HL-60/S4 (cell line): ENCODE results near the gene STAT3.
"Not testable (repeated sequence)": the region's sequence is repeated elsewhere in the genome, so short reads cannot be mapped to it uniquely, and the experiment has no call there.

ENCODE experiments used
- in situ Hi-C: fragments of 300-500 bp; cut with MboI; formaldehyde crosslinking; loops from 2 replicates; pipeline ENCODE4 v1.14.3; 2022; ENCODE audit warnings: low sequenced_read_pairs

Gene STAT3

DNA sequence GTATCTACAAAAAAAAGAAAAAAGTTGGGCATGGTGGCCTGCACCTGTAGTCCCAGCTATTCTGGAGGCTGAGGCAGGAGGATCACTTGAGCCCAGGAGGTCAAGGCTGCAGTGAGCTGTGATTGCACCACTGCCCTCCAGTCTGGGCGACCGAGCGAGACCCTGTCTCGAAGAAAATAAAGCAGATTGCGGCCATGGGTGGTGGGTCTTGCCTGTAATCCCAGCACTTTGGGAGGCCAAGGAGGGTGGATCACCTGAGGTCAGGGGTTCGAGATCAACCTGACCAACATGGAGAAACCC is 83.3 kb downstream of the STAT3 start:
- in situ Hi-C loops, result not testable (repeated sequence)

DNA sequence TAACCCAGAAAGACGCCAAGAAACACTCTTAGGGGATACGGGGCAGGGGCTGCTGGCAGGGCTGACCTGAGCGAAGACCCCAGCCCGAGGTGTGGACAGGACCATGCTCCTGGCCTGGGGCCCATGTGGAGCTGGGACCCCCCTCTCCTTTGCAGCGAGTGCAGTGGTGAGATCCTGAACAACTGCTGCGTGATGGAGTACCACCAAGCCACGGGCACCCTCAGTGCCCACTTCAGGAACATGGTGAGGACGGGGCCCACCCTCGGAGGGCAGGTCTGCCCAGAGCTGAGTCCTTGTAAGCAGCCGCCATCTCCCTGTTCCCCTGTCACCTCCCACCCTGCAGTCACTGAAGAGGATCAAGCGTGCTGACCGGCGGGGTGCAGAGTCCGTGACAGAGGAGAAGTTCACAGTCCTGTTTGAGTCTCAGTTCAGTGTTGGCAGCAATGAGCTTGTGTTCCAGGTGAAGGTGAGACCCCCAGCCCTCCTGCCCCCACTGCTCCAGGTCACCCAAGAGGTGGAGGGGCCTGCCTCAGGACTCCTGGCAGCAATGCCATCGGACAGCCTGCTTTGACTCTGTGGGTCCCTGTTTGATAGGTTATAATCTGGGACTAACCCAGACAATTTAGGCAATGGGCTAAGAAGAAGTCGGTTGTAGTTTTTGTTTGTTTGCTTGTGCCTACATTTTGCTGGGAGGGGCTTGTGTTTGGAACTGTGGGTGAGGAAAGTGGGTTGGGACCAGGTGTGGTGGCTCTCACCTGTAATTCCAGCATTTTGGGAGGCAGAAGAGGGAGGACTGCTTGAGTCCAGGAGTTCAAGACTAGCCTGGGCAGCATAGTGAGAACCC is 83.8 kb downstream of the STAT3 start:
- in situ Hi-C loops, result no loop called here

DNA sequence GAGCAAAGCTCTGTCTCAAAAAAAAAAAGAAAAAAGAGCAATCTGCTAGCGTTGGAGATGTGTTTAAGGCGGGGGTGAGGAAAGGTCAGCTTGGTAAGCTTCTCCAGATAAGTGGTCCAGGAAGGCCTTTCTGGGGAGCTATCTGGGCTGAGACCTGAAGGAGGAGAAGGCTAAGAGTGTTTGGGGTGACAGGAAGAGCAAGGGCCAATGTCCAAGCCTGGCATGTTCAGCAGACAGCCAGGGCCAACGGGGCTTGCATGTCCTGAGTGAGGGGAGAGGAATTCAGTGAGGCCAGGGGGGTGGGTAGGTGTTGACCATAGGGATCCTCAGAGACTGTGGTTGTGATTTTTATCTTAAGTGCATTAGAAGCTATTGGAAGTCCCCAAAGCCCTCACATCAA is 84.5 kb downstream of the STAT3 start:
- in situ Hi-C loops, result no loop called here

DNA sequence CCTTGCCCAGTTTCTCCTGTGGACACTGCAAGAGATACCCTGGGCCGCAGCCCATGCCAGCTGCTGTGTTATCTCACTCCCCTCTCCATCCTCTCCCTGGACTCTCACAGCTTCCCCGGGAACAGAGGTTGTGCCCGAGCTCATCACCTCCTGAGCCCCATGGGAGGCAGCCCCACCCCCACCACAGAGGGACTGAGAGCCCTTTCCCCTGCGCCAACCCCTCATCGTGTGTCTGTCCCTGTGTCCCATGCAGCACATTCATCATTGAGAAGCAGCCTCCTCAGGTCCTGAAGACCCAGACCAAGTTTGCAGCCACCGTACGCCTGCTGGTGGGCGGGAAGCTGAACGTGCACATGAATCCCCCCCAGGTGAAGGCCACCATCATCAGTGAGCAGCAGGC is 87.2 kb downstream of the STAT3 start:
- in situ Hi-C loops, result no loop called here

DNA sequence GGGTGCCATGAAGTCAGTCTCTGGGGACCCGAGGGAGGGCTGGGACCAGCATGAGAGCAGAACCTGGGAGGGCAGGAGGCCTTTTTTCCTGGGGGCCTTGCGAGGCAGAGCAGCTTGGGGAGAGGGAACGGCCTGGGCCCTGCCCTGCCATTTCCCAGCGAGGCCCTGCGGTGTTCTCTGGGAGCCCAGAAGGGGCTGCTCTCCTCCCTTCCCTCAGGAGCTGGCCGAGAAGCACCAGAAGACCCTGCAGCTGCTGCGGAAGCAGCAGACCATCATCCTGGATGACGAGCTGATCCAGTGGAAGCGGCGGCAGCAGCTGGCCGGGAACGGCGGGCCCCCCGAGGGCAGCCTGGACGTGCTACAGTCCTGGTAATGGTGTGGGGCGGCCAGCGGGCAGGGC is 88.3 kb downstream of the STAT3 start:
- in situ Hi-C loops, result not testable (repeated sequence)

DNA sequence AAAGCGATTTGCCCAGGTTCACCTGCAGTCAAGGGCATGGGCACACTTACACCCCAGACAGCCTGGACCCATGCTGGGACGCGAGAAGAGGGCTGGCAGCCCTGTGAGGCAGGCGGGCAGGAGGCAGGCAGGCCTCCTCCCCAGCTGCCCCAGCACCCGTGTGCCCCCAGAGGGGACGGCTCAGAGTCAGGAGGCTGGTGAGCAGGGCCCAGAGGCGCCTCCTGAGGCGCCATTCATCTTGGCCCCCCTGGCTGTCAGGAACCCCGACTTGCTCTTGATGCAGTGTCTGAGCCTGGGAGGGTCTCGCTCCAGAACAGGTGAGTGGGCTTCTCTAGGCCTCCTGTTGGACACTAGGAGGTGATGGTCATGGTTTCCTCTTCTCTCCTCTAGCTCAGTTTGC is 88.9 kb downstream of the STAT3 start:
- in situ Hi-C loops, result not testable (repeated sequence)

DNA sequence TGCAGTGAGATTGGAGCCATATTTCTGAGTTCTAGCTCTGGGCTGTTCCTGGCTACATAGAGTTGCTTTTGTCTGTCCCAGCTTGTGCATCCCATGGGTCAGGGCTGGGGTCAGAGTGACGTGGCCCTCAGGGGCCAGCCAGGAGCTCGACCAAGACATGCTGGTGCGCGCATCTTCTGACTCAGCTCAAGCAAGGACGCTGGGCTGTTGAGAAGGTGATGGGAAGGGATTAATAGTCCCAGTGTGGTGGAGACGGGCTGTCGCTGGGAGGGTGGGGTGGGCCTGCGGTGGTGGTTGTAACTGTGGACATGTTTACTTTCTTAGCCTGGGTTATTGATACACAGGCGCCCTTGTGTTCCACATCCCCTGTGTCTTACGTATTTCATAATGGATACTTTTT is 90.5 kb downstream of the STAT3 start:
- in situ Hi-C loops, result not testable (repeated sequence)

DNA sequence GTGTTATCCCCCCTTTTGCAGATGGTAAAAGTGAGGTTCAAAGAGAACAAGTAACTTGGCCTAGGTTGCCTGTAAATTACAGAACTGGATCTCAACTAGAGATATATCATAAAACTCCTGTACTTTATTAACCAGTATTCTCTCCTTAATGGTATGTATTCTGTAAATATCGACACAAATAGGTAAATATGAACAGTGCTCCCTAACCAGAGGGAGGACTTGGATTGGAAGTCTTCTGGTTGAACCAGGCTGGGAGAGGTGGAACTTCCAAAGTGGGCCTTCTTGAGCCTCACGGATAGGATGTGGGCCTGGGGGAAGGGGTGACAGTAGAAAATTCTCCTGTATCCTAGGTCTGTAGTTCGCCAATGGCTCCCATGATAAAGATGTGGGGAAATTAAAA is 92.2 kb downstream of the STAT3 start:
- in situ Hi-C loops, result no loop called here

DNA sequence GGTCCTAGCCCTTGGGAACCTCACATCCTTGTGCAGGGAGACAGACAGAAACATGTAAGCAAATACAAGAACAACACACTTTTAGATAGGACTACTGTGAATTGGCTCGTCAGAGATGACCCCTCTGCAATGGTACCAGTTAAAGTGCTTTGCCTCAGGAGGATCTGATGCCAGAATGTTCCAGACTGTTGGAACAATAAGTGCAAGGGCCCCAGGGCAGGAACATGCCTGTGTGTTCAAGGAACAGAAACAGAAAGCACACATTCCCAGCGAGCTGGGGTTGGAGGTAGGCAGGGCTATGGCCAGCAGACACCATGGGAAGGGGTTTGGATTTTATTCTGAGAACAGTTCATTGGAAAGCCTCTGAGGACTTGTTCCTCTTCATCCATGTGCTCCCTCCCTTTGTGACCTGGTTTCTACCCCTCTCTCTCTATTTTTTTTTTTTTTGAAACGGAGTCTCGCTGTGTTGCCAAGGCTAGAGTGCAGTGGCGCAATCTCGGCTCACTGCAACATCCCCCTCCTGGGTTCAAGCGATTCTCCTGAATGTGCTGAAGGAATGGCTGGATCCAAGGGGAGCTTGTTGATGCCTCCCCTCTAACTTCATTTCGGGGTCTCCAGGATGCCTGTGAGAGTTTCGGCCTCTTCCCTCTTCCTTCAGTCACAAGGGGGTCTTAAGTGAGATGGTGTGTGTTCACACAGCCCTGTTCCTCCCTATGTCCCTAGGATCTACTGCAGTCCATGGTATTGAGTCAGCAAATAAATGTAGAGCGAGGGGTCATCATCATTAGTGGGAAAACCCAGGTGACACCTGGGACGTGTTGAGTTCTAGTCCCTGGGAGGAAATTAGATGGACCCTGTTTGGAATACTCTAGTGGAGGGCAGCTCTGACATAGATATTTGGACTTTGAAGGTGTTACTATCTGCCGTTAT is 93.5 kb downstream of the STAT3 start:
- in situ Hi-C loops, result no loop called here

DNA sequence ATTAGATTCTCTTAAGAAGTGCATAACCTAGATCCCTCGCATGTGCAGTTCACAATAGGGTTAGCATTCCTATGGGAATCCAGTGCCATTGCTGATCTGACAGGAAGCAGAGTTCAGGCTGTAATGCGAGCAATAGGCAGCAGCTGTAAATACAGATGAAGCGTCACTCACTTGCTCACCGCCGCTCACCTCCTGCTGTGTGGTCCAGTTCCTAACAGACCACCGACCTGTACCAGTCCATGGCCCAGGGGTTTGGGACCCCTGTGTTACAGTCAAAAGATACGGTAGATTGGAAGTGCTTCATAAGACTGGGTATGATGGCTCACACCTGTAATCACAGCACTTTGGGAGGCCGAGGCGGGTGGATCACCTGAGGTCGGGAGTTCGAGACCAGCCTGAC is 97.1 kb downstream of the STAT3 start:
- in situ Hi-C loops, result no loop called here

DNA sequence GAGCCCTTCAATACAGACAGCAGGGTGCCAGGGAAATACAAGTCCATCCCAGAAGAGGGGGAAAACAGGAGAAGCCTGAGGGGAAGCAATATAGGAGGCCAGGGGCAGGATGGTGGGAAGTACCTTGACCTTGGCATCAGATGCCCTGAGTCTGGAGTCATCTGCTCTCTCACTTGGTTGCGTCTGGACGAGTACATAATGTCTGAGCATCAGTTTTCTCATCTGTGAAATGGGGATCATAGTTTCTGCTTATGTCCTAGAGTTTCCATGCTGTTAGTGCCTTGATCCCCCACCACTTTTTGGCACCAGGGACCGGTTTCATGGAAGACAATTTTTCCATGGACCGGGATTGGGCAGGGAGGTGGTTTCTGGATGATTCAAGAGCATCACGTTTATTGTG is 97.7 kb downstream of the STAT3 start:
- in situ Hi-C loops, result no loop called here

DNA sequence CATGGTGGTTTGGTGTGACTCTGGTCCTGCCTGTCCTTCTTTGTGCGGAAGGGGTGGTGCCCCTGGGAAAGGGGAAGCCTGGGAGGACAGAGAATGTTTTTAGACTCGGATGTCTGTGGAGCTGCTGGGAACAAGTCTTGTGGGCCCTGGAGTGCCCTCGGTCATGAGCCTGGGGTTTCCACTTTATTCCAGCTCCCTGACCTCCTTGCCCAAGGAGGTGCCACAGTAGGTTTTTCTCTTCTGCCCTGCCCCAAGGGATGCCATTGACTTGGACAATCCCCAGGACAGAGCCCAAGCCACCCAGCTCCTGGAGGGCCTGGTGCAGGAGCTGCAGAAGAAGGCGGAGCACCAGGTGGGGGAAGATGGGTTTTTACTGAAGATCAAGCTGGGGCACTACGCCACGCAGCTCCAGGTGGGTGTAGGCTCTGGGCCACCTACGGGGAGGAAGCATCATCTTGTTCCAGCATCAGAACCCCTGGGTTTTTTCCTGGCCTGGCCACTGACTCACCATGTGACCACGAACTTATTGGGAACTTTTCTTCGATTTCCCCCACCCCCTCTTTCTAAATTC is 98.5 kb downstream of the STAT3 start:
- in situ Hi-C loops, result no loop called here

DNA sequence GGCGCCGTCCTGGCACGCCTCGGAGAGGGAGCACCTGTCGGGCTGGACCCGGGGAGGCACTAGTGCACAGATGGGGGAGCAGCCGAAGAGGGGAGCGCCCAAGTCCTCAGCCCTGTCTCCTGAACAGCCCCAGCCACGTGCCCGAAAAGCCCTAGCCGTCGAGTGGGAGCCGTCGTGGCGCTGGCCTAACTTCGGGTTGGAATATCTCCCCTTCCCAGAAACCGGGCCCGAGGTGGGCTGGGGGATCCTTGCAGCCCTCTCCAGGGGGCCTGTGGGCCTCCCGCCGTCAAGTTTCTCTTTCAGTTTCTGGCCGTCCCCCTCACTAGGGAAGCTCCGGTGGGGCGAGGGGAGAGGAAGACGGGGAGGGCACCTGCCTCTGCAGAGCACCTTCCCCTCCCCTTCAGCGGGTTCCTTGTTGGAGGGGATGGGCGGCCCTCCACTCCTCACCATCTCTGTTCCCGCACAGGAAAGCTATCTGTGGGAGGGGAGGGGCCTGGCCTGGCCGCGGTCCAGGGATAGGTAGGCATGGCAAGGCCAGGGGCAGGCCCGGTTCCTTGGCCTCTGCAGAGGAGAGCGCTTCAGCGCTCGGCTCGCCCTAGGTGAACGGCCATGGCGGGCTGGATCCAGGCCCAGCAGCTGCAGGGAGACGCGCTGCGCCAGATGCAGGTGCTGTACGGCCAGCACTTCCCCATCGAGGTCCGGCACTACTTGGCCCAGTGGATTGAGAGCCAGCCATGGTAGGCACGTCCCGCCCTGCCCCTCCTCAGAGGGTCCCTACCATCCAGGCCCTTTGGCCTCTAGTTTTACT is 99.2 kb downstream of the STAT3 start:
- in situ Hi-C loops, result no loop called here

DNA sequence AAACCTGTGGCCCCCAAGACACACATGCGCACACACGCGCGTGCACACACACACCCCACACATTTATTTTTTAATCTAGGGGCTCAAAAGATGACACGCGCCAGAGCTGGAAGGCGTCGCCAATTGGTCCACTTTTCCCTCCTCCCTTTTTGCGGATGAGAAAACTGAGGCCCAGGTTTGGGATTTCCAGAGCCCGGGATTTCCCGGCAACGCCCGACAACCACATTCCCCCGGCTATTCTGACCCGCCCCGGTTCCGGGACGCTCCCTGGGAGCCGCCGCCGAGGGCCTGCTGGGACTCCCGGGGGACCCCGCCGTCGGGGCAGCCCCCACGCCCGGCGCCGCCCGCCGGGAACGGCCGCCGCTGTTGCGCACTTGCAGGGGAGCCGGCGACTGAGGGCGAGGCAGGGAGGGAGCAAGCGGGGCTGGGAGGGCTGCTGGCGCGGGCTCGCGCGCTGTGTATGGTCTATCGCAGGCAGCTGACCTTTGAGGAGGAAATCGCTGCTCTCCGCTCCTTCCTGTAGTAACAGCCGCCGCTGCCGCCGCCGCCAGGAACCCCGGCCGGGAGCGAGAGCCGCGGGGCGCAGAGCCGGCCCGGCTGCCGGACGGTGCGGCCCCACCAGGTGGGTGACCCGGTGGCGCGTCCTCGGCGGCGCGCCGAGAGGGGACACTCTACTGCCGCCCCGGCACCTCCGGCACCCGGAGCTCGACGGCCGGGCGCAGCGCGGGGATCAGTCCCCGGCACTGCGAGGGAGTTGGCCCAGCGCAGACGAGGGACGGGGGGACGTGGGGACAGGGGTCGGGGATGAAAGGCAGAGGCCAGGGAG is 100.1 kb downstream of the STAT3 start, which contains the start of gene STAT5A:
TSS of gene STAT5A (plus strand) at position 522 of the 826 bp plus-strand sequence. CDS start 914 bp downstream, outside the sequence.
- in situ Hi-C loops, result no loop called here

DNA sequence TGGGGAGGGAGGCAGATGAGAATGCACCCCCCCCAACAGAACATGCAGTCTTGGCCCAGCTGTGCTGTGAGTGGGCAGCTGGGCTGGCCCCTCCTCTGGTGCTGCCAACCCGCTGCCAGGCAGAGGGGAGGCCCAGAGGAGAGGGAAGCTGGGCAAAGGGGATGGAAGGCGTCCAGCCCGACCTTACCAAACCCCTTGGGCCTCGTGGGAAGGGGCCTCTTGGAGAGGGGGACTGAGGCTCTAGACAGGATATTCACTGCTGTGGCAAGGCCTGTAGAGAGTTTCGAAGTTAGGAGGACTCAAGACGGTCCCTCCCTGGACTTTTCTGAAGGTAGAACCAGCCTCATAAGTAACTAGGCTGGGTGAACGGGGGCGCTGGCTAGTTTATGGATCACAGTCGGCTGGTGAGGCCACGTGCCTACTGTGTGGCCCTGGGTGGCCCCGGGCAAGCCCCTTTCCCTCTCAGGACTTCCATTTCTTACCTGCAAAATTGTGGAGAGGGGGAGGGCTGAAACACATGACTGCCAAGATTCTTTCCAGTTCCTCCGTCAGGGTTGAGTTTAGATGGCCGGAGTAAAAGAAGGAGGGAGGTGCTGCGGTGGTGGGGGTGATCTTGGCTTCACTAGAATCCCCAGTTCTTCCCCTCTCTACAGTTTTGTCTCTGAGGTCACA is 100.8 kb downstream of the STAT3 start:
- in situ Hi-C loops, result no loop called here

DNA sequence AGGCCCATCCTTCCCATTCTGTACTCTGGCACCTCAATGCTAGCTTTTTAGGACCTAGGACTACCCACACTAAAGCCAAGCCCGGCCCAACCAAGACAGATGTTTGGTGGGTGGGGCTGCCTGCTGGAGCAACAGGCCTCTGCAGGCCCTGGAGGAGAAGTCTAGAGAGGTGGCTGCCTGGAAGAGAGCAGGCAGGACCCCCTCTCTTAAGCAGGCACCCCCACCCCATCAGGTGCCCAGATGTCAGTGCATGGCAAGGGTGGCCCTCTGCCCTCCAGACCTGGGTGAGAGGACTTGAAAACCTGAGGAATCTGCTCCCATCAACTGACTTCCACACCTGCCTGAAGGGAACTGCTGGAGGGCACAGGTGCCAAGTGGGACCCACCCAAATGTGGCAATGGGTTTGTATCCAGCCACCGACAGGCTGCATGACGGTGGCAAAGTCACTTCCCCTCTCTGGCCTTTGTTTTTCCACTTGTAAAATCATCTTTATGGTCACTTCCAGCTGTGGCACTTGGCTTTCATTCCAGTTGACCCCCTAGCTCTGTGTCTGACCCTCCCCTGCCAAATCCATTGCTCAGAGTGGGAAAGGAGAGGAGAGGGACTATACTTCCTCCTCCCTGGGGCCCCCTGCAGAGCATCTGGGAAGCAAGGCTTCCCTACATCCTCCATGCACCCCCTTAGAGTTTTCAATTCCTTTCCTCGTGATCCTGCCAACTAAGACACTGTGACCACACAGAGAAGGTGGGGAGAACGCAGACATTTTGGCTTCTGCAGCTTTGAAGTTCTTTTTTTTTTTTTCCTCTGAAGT is 101.6 kb downstream of the STAT3 start:
- in situ Hi-C loops, result no loop called here

DNA sequence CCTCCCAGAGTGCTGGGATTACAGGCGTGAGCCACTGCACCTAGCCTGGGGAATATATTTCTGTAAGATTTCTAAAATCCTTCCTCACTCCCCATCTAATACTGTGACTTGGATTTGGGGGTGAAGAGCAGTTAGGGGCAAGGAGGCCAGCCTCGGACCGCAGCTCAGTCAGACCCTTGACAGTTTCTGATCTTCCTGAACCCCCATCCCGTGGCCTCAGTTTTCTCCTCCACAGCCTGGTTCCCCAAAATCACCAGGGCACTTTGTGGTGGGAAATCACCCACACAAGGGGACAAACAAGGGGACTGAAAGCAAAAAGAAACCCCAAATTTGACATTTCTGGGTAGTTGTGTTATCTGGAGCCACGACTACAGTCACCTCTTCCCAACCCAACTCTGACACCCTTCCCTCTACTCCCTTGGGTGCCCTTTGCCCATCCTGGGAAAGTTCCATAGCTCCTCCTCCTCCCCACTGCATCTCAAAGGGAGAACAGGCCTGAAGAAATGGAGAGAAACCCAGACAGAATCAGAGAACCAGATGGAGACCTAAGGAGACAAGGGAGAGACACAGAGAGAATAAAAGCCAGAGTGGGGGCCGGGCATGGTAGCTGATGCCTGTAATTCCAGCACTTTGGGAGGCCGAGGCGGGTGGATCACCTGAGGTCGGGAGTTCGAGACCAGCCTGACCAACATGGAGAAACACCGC is 102.7 kb downstream of the STAT3 start:
- in situ Hi-C loops, result no loop called here

DNA sequence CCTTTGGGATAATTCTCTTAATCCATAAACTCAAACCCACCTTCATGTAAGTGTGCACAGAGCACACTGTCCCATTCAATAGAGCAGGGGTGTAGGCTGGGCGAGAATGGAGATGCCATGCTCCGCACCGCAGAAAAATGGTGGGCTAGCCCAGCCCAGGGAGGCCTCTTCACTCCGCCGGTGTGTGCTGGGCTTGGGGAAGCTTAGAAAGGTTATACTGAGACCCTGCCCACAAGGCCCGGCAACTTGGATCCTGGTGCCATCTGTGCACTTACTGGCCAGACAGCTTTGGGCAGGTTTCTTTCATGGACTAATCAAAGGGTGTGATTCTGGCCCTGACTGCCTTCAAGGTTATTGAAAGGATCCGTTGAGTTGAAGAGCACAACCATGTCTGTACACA is 103.7 kb downstream of the STAT3 start:
- in situ Hi-C loops, result no loop called here
